Measurements from ENCODE around the gene HMCN1.

The HMCN1 gene

GRCh38 chr1:186189156-186189555 is 455.0 kb downstream of the HMCN1 start:
- no peaks in the 10 kb centered on the region for H3K36me3 ChIP-seq (ENCODE audit: control insufficient read depth, insufficient read depth, low read length)
- no peaks in the 10 kb centered on the region for H3K4me1 ChIP-seq (ENCODE audit: control insufficient read depth, insufficient read depth, low read length)
- no peaks in the 10 kb centered on the region for H3K27me3 ChIP-seq (ENCODE audit: control insufficient read depth, insufficient read depth, low read length, poor library complexity, severe bottlenecking)
- WGBS, 2 experiments, result 89 to 92% methylated on average over 3 of the region's 3 CpGs
- no peaks in the 10 kb centered on the region for H3K9me3 ChIP-seq (ENCODE audit: control insufficient read depth, low read length)
- H3K27ac ChIP-seq (ENCODE audit: insufficient read depth, low read depth, low read length, poor library complexity, severe bottlenecking), result no peak overlapping the region
- H3K4me3 ChIP-seq (ENCODE audit: insufficient read depth, low read depth, low read length), result no peak overlapping the region

DNA sequence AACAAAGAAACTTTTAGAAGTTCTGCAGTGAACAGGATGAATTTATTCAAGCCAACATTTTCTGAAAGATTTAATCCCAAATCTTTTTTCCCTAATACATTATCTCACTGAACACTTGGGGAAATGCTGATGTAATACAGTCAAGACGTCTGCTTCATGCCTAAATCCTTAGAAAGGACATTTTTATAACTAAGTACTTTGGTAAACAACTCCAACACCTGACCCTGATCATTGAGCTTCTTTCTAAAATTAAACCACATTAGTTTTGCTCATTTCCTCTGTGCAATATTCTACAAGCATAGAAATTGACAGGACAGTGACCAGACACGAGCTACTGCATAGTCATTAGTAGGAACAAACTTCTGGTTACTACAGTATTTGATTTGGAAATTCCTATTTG is 457.3 kb downstream of the HMCN1 start:
- no peaks in the 10 kb centered on the region for H3K9me3 ChIP-seq (ENCODE audit: control insufficient read depth, low read length)
- 90 to 94% methylated on average over 2 of the region's 2 CpGs for WGBS, 2 experiments
- H3K27me3 ChIP-seq (ENCODE audit: control insufficient read depth, insufficient read depth, low read length, poor library complexity, severe bottlenecking), result no peaks in the 10 kb centered on the region
- no peaks in the 10 kb centered on the region for H3K36me3 ChIP-seq (ENCODE audit: control insufficient read depth, insufficient read depth, low read length)
- no peaks in the 10 kb centered on the region for H3K4me1 ChIP-seq (ENCODE audit: control insufficient read depth, insufficient read depth, low read length)
- H3K4me3 ChIP-seq (ENCODE audit: insufficient read depth, low read depth, low read length), result no peak overlapping the region
- no peak overlapping the region for H3K27ac ChIP-seq (ENCODE audit: insufficient read depth, low read depth, low read length, poor library complexity, severe bottlenecking)

DNA sequence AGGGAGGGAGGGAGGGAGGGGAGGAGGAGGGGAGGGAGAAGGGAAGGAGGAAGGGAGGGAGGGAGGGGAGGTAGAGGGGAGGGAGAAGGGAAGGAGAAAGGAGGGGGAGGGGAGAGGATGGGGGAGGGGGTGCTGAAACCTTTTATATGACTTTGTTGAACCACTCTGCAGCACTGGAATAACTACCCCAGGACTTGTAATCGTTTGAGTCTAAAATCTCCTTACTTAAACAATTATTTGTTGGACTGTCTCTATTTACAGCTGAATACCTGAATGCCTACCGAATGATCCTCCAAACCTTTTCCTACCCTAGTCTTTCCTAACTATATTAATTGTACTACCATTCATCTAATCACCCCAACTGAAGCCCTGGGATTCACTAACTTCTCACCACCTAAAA is 459.0 kb downstream of the HMCN1 start:
- WGBS, 2 experiments, result 92 to 95% methylated on average over 2 of the region's 2 CpGs

GRCh38 chr1:186194107-186194756 is 460.0 kb downstream of the HMCN1 start:
- Histone ChIP-seq H3K36me3 (ENCODE audit: control insufficient read depth, insufficient read depth, low read length) (no peaks in the 10 kb centered on the region), H3K9me3 (ENCODE audit: control insufficient read depth, low read length) (no peaks in the 10 kb centered on the region), H3K4me3 (ENCODE audit: insufficient read depth, low read depth, low read length) (no peak overlapping the region), H3K27me3 (ENCODE audit: control insufficient read depth, insufficient read depth, low read length, poor library complexity, severe bottlenecking) (no peaks in the 10 kb centered on the region), H3K4me1 (ENCODE audit: control insufficient read depth, insufficient read depth, low read length) (no peaks in the 10 kb centered on the region), H3K27ac (ENCODE audit: insufficient read depth, low read depth, low read length, poor library complexity, severe bottlenecking) (no peak overlapping the region)
- 94 to 95% methylated on average over 2 of the region's 2 CpGs for WGBS, 2 experiments

More for the DNA sequence above, 459.0 kb downstream of the HMCN1 start:
- H3K4me3 ChIP-seq (ENCODE audit: insufficient read depth, low read depth, low read length), result no peak overlapping the region
- H3K27me3 ChIP-seq (ENCODE audit: control insufficient read depth, insufficient read depth, low read length, poor library complexity, severe bottlenecking), result no peaks in the 10 kb centered on the region
- no peak overlapping the region for H3K27ac ChIP-seq (ENCODE audit: insufficient read depth, low read depth, low read length, poor library complexity, severe bottlenecking)
- no peaks in the 10 kb centered on the region for H3K9me3 ChIP-seq (ENCODE audit: control insufficient read depth, low read length)
- H3K36me3 ChIP-seq (ENCODE audit: control insufficient read depth, insufficient read depth, low read length), result no peaks in the 10 kb centered on the region
- H3K4me1 ChIP-seq (ENCODE audit: control insufficient read depth, insufficient read depth, low read length), result no peaks in the 10 kb centered on the region

DNA sequence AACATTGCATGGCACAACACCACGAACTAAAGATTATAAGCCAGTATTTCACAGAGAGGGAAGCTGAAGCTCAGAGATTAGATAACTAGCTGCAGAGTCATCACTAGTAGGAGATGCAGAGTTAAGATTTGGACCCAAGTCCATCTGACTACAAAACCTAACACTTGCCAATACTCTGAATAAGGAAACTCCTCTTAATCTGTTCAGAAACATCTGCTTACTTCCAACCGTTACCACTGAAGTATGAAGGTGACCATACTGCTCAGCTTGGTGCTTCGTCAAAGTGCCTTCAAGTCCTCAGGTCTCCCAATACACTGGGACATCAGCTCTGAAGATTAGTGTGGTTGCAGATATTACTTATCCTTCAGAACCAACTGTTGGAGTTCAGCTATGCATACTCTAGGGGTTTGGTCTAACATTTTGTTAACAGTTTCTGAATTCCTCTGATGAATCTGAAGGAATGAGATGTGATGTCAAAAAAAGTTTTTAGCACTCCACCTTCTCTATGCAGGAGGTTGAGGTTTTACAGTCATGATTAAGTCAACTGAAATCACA is 461.3 kb downstream of the HMCN1 start:
- no peak overlapping the region for H3K27ac ChIP-seq (ENCODE audit: insufficient read depth, low read depth, low read length, poor library complexity, severe bottlenecking)
- no peak overlapping the region for H3K4me3 ChIP-seq (ENCODE audit: insufficient read depth, low read depth, low read length)
- H3K36me3 ChIP-seq (ENCODE audit: control insufficient read depth, insufficient read depth, low read length), result no peaks in the 10 kb centered on the region
- H3K4me1 ChIP-seq (ENCODE audit: control insufficient read depth, insufficient read depth, low read length), result no peaks in the 10 kb centered on the region
- H3K9me3 ChIP-seq (ENCODE audit: control insufficient read depth, low read length), result no peaks in the 10 kb centered on the region
- no peaks in the 10 kb centered on the region for H3K27me3 ChIP-seq (ENCODE audit: control insufficient read depth, insufficient read depth, low read length, poor library complexity, severe bottlenecking)
- whole genome bisulfite sequencing, 2 experiments, result 91 to 100% methylated on average over 3 of the region's 3 CpGs

GRCh38 chr1:186202271-186202764 is 468.1 kb downstream of the HMCN1 start:
- 91 to 94% methylated on average over 5 of the region's 5 CpGs for WGBS, 2 experiments
- Histone ChIP-seq H3K36me3 (ENCODE audit: control insufficient read depth, insufficient read depth, low read length) (no peaks in the 10 kb centered on the region), H3K4me3 (ENCODE audit: insufficient read depth, low read depth, low read length) (no peak overlapping the region), H3K4me1 (ENCODE audit: control insufficient read depth, insufficient read depth, low read length) (peaks cover 4% of the 10 kb centered on the region), H3K27ac (ENCODE audit: insufficient read depth, low read depth, low read length, poor library complexity, severe bottlenecking) (no peak overlapping the region), H3K9me3 (ENCODE audit: control insufficient read depth, low read length) (no peaks in the 10 kb centered on the region), H3K27me3 (ENCODE audit: control insufficient read depth, insufficient read depth, low read length, poor library complexity, severe bottlenecking) (no peaks in the 10 kb centered on the region)

DNA sequence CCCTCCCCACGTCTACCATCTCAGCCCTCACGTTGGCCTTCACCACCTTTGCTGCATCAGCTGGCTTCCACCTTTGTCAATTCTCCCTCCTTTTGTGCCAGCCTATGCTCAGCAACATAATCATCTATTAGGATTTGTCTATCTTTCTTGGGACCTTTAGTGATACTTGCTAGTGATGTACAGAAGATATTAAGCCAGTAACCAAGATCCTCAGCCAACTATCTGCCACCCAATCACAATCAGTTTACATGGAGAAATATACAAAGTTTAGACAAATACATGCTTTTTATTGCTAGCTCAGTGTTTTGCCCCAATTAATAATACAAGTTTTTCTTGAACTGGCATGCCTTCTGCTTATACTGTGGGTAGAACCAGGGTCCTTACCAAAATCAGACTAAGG is 468.6 kb downstream of the HMCN1 start:
- H3K27me3 ChIP-seq (ENCODE audit: control insufficient read depth, insufficient read depth, low read length, poor library complexity, severe bottlenecking), result no peaks in the 10 kb centered on the region
- peaks cover 4% of the 10 kb centered on the region for H3K4me1 ChIP-seq (ENCODE audit: control insufficient read depth, insufficient read depth, low read length)
- no peaks in the 10 kb centered on the region for H3K9me3 ChIP-seq (ENCODE audit: control insufficient read depth, low read length)
- H3K27ac ChIP-seq (ENCODE audit: insufficient read depth, low read depth, low read length, poor library complexity, severe bottlenecking), result no peak overlapping the region
- no peaks in the 10 kb centered on the region for H3K36me3 ChIP-seq (ENCODE audit: control insufficient read depth, insufficient read depth, low read length)
- WGBS, 2 experiments, result 92 to 98% methylated on average over 2 of the region's 2 CpGs
- H3K4me3 ChIP-seq (ENCODE audit: insufficient read depth, low read depth, low read length), result no peak overlapping the region

GRCh38 chr1:186206048-186206570 is 471.9 kb downstream of the HMCN1 start:
- Histone ChIP-seq H3K36me3 (ENCODE audit: control insufficient read depth, insufficient read depth, low read length) (no peaks in the 10 kb centered on the region), H3K27ac (ENCODE audit: insufficient read depth, low read depth, low read length, poor library complexity, severe bottlenecking) (no peak overlapping the region), H3K27me3 (ENCODE audit: control insufficient read depth, insufficient read depth, low read length, poor library complexity, severe bottlenecking) (no peaks in the 10 kb centered on the region), H3K9me3 (ENCODE audit: control insufficient read depth, low read length) (no peaks in the 10 kb centered on the region), H3K4me1 (ENCODE audit: control insufficient read depth, insufficient read depth, low read length) (peaks cover 12% of the 10 kb centered on the region), H3K4me3 (ENCODE audit: insufficient read depth, low read depth, low read length) (no peak overlapping the region)
- 50 to 62% methylated on average over 7 of the region's 7 CpGs for WGBS, 2 experiments

DNA sequence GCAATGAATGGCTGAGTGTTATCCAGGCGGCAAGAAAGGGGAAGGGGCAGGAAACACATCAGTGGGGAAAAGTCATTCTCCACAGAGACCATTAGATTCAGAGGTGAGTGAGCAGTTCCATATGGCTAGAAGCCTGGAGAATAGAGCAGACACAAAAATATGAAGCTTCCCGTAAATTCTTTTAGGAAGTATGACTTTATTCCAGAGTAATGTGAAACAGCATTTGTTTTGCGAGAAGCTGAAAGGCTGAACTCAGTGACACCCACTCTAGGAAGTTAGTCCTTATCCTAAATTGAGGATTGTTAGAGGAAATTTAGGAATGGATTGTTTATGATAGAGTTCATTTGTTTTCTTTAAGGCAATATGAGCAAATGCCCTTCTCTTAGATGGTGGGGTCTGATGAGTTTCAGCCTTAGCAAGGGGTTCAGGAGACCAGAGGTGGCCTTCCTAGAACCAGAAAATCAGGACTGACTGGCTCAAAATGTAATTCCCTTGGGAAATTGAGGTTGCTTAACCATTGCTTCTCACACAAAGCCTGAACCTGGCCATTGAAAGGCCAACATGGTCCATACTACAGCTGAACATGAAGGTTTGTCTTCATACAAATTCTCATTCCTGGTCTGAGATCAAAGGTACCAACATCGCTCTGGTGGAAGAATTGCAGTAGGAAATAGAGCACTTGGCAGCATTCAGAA is 473.3 kb downstream of the HMCN1 start:
- no peaks in the 10 kb centered on the region for H3K36me3 ChIP-seq (ENCODE audit: control insufficient read depth, insufficient read depth, low read length)
- no peaks in the 10 kb centered on the region for H3K9me3 ChIP-seq (ENCODE audit: control insufficient read depth, low read length)
- H3K4me3 ChIP-seq (ENCODE audit: insufficient read depth, low read depth, low read length), result no peak overlapping the region
- H3K4me1 ChIP-seq (ENCODE audit: control insufficient read depth, insufficient read depth, low read length), result peaks cover 12% of the 10 kb centered on the region
- WGBS, 2 experiments, result 97 to 98% methylated on average over 4 of the region's 4 CpGs
- H3K27me3 ChIP-seq (ENCODE audit: control insufficient read depth, insufficient read depth, low read length, poor library complexity, severe bottlenecking), result no peaks in the 10 kb centered on the region
- no peak overlapping the region for H3K27ac ChIP-seq (ENCODE audit: insufficient read depth, low read depth, low read length, poor library complexity, severe bottlenecking)

- Histone ChIP-seq H3K27ac (ENCODE audit: insufficient read depth, low read depth, low read length, poor library complexity, severe bottlenecking) (no peak overlapping the region), H3K36me3 (ENCODE audit: control insufficient read depth, insufficient read depth, low read length) (no peaks in the 10 kb centered on the region), H3K9me3 (ENCODE audit: control insufficient read depth, low read length) (no peaks in the 10 kb centered on the region), H3K4me3 (ENCODE audit: insufficient read depth, low read depth, low read length) (no peak overlapping the region), H3K27me3 (ENCODE audit: control insufficient read depth, insufficient read depth, low read length, poor library complexity, severe bottlenecking) (no peaks in the 10 kb centered on the region), H3K4me1 (ENCODE audit: control insufficient read depth, insufficient read depth, low read length) (peaks cover 12% of the 10 kb centered on the region)
- 75 to 87% methylated on average over 4 of the region's 4 CpGs for WGBS, 2 experiments
Measured at GRCh38 chr1:186208405-186209129, 474.4 kb downstream of the HMCN1 start.
